Right lobe of liver (tissue), 6 donors: ENCODE results near the gene IGF1R. TPM values are rescaled to one million over a fixed set of nuclear protein-coding genes. Genes with fewer than 3 reads are reported as not detected.

Experiments
- ATAC-seq, 4 donors: fragments of 200-7000 bp; cut with Tn5 transposase; one replicate each; pipeline ENCODE4 v1.9.1; 2020; ENCODE audit warnings: mild to moderate bottlenecking in 4 of 4, moderate library complexity in 4 of 4
- DNase-seq, 3 donors: peaks; one replicate each; pipeline ENCODE4 v3.0.0-alpha.2; 2020
- H3K27ac ChIP-seq, 3 donors: fragments of 200-600 bp; one replicate each; pipeline ENCODE4 v1.8.0; 2022
- H3K27me3 ChIP-seq, 2 donors: fragments of 200-600 bp; one replicate each; pipeline ENCODE4 v1.8.0; 2022
- H3K36me3 ChIP-seq, 4 donors: fragments of 200-600 bp; sonication (generic) in 1 of 4; one replicate each; pipeline versions ENCODE4 v1.5.1 to v1.8.0; 2017 to 2022; ENCODE audit warnings: control low read depth in 1 of 4
- H3K4me1 ChIP-seq, 4 donors: fragments of 200-600 bp; sonication (generic) in 1 of 4; one replicate each; pipeline versions ENCODE4 v1.5.1 to v1.8.0; 2017 to 2022; ENCODE audit warnings: control low read depth in 1 of 4
- H3K4me3 ChIP-seq, 3 donors: fragments of 200-600 bp; one replicate each; pipeline ENCODE4 v1.8.0; 2022
- H3K9me3 ChIP-seq, 4 donors: fragments of 200-600 bp; sonication (generic) in 1 of 4; one replicate each; pipeline versions ENCODE4 v1.5.1 to v1.8.0; 2017 to 2022; ENCODE audit warnings: control low read depth in 1 of 4
- CTCF ChIP-seq, 4 donors: fragments of 200-600 bp in 3 of 4; fragments of 450-650 bp in 1 of 4; IDR thresholded peaks; one replicate each; pipeline versions ENCODE4 v1.5.1 to v1.8.0; 2016 to 2022; ENCODE audit warnings: antibody characterized with exemption in 4 of 4, mild to moderate bottlenecking in 2 of 4
- POLR2A ChIP-seq: fragments of 450-650 bp; IDR thresholded peaks from one replicate; pipeline ENCODE4 v1.6.1; 2017; ENCODE audit warnings: antibody characterized with exemption, mild to moderate bottlenecking
- whole genome bisulfite sequencing: methylation state at CpG from one replicate; pipeline ENCODE4 v1.1.6; 2018; ENCODE audit warnings: low coverage, low lambda C conversion rate; ENCODE audit not compliant: insufficient coverage; ENCODE audit errors: missing lambda C conversion rate; 5-methylcytosine and 5-hydroxymethylcytosine counted together
- intact Hi-C, 2 donors: fragments of 100-400 bp; cut with DNase I; formaldehyde crosslinking; loops; one replicate each; pipeline versions ENCODE4 v1.11.2 to v1.14.1; 2022
- total RNA-seq, 6 experiments: library from RNA; depleted of rRNA in 2 of 6; stranded (reverse); fragments of >200 nt in 2 of 6; fragmentation: NEBNext Ultra II Directional in 3 of 6; extraction: Animal tissue kit (Norgen Biotek cat#: 25700) in 3 of 6; gene quantifications; one replicate each; pipeline versions ENCODE4 v1.1.0 to v1.2.4, GENCODE V29; 2016 to 2023
- donor health status: DM: no; HTN: yes; CAD: no.
- donor health status: DM: no; HTN: no; CAD: no.
- donor health status: DM: no; HTN: no; CAD: no.
- donor health status: DM: no; HTN: yes; CAD: no.
- donor health status: DM: no; HTN: yes; CAD: no.

The IGF1R gene
- total RNA-seq, 6 experiments from 2014 or later: 2.5 to 5.3 (median 3.8) TPM

- no peaks in the 10 kb centered on the region for H3K4me1 ChIP-seq
- no peaks in the 10 kb centered on the region for H3K27me3 ChIP-seq
- no peaks in the 10 kb centered on the region for H3K36me3 ChIP-seq
- no peak overlapping the region for H3K4me3 ChIP-seq
- TF ChIP-seq POLR2A (no peak), CTCF (IDR thresholded peaks at IDR 0.05) (no peak)
- no peak overlapping the region for H3K27ac ChIP-seq
- intact Hi-C loops: no loop called here
- WGBS: 93% methylated on average over 3 of the region's 11 CpGs
- no peak for ATAC-seq
- DNase-seq: no peak
- H3K9me3 ChIP-seq: no peaks in the 10 kb centered on the region
Observed at GRCh38 chr15:98809273-98809672, 160.9 kb downstream of the IGF1R start.

GRCh38 chr15:98812716-98813446 is 164.5 kb downstream of the IGF1R start:
- no peaks in the 10 kb centered on the region for H3K4me1 ChIP-seq
- intact Hi-C loops: no loop called here
- H3K27ac ChIP-seq: no peak overlapping the region
- no peak overlapping the region for H3K4me3 ChIP-seq
- TF ChIP-seq CTCF (IDR thresholded peaks at IDR 0.05) (no peak), POLR2A (no peak)
- ATAC-seq (peak; percentile 56 to 78 (median 68)), DNase-seq (no peak)
- WGBS: 38% methylated on average over 8 of the region's 8 CpGs
- no peaks in the 10 kb centered on the region for H3K36me3 ChIP-seq
- no peaks in the 10 kb centered on the region for H3K9me3 ChIP-seq
- H3K27me3 ChIP-seq: no peaks in the 10 kb centered on the region

GRCh38 chr15:98813951-98814350 is 165.6 kb downstream of the IGF1R start:
- 62% methylated on average over 4 of the region's 4 CpGs for WGBS
- ATAC-seq (no peak), DNase-seq (no peak)
- TF ChIP-seq POLR2A: no peak
- TF ChIP-seq CTCF (IDR thresholded peaks at IDR 0.05): no peak
- Histone ChIP-seq H3K4me3 (no peak overlapping the region), H3K36me3 (no peaks in the 10 kb centered on the region), H3K4me1 (no peaks in the 10 kb centered on the region), H3K9me3 (no peaks in the 10 kb centered on the region), H3K27me3 (no peaks in the 10 kb centered on the region), H3K27ac (no peak overlapping the region)
- intact Hi-C loops: no loop called here

- DNase-seq (no peak), ATAC-seq (no peak)
- no peak overlapping the region for H3K27ac ChIP-seq
- H3K27me3 ChIP-seq: no peaks in the 10 kb centered on the region
- TF ChIP-seq CTCF (IDR thresholded peaks at IDR 0.05) (no peak), POLR2A (no peak)
- intact Hi-C loops: no loop called here
- H3K9me3 ChIP-seq: no peaks in the 10 kb centered on the region
- WGBS: 74% methylated on average over 5 of the region's 5 CpGs
- no peak overlapping the region for H3K4me3 ChIP-seq
- no peaks in the 10 kb centered on the region for H3K4me1 ChIP-seq
- no peaks in the 10 kb centered on the region for H3K36me3 ChIP-seq
Observed at GRCh38 chr15:98815207-98815606, 166.9 kb downstream of the IGF1R start.
